ENCODE data around the gene ERBB4.

- peak; percentile 80 for TF ChIP-seq CTCF (conservative IDR thresholded peaks at IDR 0.05; ENCODE audit: low read length)
- no peak for TF ChIP-seq EZH2phosphoT487 (IDR thresholded peaks at IDR 0.05; ENCODE audit: borderline replicate concordance)
Observed at GRCh38 chr2:212249451-212249850, 289.2 kb downstream of the ERBB4 start.
